HG03060 (cell line): ENCODE results near the gene CASP8AP2.
A peak's percentile ranks its signal among the peaks of the same experiment; 100 is the strongest.
"Not testable (repeated sequence)": the region's sequence is repeated elsewhere in the genome, so short reads cannot be mapped to it uniquely, and the experiment has no call there.

Experiments
- ATAC-seq: cut with Tn5 transposase; IDR thresholded peaks from one replicate; pipeline ENCODE4 v1.9.1; 2021; ENCODE audit warnings: low read depth, moderate number of reproducible peaks; ENCODE audit not compliant: unreplicated experiment

Gene CASP8AP2

DNA sequence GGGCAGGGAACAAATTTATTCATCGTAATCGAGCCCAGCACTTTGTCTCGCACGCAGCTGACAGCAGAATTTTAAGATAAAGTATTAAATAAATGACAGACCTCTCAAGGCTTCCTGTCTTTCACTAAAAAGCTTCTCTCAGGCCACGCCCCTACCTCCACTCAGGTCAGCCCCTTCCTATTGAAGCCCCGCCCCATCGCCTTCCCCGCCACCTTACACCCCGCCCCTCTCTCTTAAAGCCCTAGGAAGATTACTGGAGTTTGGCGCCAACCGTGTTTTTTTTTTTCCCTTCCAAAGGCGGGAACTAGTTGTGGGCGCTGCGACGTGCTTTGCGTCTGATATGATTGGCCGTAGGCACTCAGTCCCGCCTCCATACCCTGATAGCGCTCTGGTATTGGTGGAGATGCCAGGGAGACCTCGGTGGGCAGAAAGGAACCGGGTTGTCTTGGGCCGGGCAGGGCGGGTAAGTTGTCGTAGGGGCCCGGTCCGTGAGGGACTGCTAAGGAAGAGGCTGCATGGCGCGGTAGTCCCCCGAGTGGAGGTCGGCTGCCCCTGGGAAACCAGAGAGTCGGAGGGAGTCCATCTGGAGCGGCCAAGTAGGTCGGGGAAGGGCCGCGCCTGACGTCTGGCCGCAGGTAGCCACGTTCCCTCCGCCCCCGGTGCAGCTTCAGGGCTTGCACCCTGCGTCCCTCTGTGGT, at the start of gene CASP8AP2:
Gene CASP8AP2 (plus strand): TSS at position 409 of the 698 bp plus-strand sequence.
- ATAC-seq: peak; percentile 96

DNA sequence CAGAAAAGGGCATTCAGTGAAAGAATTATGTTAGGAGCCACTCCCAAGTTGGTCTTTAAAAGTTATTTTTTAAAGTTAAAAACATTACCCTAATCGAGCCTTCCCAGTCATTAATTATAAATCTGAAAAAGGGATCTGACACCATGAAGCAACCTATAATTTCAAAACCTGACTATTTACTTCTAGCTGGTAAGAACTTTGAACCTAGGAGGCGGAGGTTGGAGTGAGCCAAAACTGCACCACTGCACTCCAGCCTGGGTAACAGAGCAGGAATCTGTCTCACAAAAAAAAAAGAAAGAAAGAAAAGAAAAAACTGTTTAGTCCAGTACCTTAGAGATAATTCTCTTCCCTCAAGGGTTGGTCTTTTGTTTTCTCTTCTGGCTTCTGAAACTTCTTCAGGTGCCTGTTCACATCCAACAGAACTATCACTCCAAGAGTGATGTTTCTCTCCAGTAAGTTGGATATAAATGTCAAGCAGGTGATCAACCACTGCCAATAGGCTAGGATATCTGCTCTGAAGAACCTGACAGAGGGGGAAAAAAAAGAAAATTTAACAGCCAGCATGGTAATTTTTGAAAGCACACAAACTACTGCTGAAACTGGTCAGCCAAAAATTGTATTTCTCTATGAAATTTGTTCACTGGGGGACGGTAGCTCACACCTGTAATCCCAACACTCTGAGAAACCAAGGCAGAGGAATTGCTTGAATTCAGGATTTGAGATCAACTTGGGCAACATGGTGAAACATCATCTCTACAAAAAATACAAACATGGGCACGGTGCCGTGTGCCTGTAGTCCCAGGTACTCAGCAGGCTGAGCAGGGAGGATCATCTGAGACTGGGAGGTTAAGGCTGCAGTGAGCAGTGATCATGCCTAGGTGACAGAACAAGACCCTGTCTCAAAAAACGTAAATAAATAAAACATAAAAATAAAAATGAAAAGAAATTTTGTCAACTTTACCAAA, 48.3 kb upstream of the CASP8AP2 start:
- ATAC-seq: no peak

DNA sequence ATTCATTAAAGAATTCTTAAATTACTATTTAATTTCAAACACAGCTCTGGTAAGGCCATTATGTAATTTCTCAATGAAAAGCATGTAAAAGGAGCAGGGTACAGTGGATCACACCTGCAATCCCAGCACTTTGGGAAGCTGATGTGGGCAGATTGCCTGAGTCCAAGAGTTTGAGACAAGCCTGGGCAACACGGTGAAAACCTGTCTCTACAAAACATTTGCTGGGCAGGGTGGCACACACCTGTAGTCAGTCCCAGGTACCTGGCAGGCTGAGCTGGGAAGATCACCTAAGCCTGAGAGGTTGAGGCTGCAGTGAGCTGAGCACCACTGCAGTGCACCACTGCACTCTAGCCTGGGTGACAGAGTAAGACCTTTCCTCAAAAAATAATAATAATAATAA, 47.5 kb upstream of the CASP8AP2 start:
- no peak for ATAC-seq

DNA sequence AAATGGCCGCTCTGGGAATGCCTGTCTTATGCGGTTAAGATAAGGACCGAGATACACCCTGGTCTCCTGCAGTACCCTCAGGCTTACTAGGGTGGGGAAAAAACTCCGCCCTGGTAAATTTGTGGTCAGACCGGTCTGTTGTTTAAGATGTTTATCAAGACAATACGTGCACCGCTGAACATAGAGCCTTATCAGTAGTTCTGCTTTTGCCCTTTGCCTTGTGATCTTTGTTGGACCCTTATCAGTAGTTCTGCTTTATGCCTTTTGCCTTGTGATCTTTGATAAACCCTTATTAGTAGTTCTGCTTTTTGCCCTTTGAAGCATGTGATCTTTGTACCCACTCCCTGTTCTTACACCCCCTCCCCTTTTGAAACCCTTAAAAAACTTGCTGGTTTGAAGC, 46.4 kb upstream of the CASP8AP2 start:
- ATAC-seq: not testable (repeated sequence)

DNA sequence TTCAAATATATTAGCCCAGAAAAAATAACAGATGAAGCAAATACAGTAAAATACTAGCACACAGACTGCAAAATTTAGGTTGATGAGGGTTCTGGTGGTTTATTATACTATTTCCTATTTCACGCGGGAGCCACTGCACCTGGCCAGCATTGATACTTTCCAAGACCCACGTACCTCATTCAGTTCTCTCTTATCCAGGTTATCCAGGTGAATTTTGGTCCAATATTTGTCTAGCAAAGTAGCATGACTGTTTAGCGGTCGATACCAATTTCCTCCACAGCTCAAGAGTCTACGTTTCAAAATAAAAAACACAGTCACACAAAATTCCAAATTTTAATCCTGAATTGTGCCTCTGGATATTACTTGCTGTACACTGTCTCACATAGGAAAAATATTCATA, 44.8 kb upstream of the CASP8AP2 start:
- ATAC-seq: no peak

DNA sequence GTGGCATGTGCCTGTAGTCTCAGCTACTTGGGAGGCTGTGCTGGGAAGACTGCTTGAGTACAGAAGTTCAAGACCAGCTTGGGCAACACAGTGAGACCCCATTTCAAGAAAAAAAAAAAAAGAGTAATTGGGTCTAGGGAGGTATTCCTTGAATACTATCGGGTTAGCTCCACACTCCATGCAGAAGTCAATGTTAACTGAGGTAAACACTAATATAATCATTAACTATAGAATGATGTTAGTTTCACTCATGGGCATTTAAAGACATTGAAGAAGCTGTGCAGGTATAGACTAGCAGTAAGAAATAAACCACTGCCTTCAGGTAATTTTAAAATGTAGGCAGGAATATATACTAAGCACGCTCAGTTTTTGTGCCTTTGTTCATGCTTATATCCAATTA, 42.7 kb upstream of the CASP8AP2 start:
- no peak for ATAC-seq

DNA sequence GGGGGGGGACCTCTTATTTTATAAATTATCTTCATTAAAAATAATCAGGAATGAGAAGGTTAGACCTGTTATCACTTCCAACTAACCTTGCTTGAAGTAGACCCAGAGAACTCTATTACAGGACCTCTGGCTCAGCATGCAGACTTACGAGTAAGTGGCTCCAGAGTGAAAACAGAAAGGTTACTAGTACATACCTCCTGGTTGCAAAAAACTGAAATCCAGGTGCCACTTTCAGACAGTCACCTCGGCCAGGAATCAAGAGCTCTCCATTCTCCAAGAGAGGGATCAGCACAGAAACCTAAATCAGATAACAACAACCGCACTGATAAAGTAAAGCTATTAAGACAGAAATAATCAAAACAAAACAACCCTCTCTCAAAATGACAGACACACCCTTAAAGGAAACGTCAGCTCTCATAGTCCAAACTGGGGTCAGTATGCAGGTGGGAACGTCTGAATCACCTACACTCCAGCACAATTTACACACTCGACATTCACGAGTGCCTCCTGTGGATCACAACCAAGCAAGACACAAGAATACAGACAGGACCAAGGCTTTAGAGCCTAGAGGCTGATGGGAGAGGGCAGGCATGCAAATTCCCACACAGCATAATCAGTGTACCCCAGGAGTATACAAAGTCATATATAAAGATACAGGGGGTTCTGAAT, 41.9 kb upstream of the CASP8AP2 start:
- no peak for ATAC-seq

DNA sequence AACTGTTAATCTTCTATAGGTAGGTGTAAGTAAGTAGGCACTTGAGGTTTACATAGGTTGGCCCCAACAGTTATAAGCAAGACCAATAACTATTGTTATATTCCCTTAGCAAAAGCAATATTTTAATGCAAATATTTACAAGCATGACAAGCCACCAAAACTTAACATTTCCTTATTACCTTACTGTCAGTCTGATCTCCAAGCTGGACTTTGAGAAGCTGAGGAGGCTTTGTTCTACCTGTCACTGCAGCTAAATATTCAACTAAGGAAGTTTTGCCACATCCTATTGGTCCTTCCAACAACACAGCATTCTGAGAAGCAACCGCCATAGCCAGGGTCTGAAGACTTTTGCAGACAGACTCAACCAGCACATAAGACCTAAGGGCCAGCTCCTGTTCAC, 39.7 kb upstream of the CASP8AP2 start:
- ATAC-seq: no peak

DNA sequence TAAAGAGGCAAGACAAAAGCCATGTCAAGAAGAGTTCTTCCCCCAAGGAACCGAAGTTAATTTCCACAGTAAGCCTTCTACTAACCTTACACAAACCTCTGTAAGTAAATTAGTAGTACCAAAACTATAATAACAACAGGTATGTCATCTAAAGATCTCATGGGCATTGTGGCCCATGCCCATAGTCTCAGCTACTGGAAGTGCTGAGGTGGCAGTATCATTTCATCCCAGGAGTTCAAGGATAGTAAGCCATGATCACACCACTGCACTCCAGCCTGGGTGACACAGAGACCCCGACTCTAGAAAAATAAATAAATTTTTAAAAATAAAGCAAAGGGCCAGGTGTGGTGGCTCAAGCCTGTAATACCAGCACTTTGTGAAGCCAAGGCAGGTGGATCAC, 39.3 kb upstream of the CASP8AP2 start:
- no peak for ATAC-seq

DNA sequence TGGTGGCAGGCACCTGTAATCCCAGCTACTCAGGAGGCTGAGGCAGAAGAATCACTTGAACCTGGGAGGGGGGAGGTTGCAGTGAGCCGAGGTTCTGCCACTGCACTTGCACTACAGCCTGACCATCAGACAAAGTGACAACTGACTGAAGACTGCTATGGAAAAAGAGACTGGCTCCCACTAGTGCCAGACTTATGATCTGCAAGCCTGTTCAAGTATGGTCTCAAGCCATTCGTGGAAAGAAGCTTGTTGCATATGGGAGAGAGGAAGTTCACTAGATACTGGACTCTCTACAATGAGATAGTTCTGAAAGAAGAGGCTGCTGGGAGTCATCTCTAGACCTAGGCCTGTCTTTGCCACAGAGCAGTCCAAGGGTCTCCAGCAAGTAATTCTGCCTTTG, 36.8 kb upstream of the CASP8AP2 start:
- peak; percentile 46 for ATAC-seq

DNA sequence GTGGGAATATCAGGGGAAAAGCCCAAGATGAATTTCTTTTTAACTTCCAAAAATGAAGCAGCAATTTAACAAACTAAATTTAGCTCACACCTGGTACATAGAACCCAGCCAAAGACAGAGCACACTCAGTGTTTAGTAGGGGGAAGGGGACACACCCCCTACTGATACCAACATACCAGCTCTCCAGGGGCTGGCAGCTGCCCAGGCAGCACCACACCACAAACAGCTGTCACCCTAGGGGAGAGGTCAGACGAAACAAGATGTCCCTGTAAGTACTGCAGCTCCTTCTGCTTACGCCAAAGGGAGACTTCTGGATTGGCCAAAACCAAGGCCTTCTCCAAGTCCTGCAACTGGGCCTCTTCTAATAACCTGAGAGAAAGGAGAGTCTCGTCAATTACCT, 36.1 kb upstream of the CASP8AP2 start:
- no peak for ATAC-seq

DNA sequence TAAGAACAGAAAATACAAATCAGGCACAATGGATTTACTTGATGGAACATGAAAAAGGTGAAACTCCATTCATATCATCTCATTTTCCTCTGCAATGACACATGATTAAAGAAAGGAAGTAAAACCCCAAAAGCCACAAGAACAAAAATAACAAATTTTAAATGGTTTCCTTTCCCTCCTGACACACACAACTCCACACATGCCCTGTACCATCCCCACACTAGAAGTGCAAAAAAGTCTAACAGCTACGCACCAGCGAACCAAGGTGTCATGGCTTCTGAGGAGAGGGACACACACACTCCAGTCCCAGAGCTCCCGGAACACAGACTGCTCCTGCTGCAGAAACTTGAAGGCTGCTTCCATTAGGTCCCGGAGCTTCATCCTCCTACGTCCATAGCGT, 35.4 kb upstream of the CASP8AP2 start:
- ATAC-seq: no peak

DNA sequence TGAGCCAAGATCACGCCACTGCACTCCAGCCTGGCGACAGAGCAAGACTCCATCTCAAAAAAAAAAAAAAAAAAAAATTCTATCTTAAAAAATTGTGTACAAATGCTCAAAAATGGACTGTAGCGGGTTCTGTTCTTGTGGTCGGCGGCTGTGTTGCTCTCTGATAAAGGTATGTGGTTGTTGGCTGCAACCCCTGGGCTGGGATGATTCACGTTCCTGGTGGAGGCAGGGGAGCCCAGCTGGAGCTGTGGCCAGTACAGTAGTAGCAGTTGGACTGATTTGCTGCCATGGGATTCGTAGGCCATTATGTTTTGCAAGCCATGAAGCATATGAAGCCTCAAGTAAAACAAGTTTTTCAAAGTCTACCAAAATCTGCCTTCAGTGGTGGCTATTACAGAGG, 32.4 kb upstream of the CASP8AP2 start:
- ATAC-seq: no peak

DNA sequence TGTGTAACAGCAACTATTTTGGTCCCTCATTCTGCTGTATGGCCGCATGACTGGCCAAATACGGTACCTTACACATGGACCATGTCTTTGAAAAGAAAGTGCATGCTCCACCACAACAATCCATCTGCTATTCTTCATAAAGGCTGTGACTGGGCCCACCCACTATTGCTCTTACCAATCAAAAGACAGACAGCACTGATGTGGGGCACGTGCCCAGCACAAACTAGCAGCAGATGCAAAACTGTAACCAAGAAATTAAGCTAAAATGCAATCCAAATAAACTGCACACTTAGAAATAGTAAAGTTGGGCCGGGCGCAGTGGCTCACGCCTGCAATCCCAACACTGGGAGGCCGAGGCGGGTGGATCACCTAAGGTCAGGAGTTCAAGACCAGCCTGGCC, 30.6 kb upstream of the CASP8AP2 start:
- ATAC-seq: no peak

DNA sequence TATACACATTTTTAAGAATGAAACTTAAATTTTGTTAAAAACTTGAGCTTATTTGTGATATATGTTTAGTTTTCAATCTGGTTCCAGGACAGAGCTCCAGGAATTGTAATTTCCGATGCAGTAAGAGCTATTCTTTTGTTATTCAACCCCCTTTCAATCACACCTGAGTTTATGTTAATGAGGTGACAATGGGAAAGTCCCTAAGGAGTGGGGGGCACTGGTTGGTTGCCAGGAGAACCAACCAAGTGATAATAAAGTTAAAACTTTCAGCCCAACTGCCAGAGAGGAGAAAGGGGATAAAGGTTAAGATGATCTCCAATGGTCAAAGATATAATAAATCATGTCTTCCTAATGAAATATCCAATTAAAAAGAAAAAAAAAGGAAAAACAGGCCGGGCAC, 29.9 kb upstream of the CASP8AP2 start:
- ATAC-seq: no peak

DNA sequence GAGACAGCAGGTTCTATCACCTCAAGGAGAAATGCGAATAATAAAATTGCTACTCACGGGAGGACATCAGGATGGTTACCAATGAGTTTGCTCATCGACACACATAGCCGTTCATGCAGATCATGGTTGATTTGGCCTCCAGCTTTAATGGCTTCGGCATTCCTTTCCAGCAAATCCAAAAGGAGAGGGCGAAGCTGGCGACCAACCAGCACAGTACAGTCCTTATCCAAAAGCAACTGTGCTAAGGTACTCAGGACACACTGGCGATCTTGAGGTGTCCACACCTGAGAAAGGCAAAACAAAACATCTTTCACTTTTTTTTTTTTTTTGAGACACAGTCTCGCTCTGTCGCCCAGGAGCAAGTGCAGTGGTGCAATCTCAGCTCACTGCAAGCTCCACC, 26.4 kb upstream of the CASP8AP2 start:
- no peak for ATAC-seq

DNA sequence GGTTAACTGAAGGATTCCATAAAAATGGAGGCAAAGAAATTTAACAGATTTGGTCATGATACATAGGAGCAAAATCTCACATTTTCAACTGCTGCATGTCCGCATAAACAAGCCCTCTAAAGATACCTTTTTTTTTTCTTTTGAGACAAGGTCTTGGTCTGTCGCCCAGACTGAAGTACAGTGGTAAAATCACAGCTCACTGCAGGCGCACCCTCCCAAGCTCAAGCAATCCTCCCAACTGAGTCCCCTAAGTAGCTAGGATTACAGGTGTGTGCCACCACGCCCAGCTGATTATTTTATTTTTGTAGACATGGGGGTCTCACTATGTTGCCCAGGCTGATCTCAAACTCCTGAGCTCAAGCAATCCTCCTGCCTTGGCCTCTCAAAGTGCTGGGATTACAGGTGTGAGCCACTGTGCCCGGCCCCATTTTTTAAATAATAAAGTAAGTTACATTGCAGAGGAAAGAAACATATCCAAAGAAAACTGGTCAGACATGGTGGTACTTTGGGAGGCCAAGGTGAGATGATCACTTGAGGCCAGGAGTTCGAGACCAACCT, 23.8 kb upstream of the CASP8AP2 start:
- ATAC-seq: no peak

DNA sequence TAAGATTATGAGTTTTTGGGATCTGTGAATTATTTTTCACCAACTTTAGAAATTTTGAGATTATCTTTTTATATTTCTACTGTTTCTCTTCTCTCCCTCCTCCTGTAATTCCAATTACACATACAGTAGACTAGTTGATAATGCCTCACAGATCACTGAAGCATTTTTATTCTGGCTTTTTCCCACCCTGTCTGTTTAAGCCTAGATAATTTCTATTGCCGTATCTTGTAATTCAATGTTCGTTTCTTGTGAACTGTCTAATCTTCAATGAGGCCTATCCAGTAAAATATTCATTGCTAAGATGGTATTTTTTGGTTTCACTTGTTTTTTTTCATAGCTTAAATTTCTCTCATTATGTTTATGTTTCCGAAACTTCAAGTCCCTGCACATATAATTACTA, 22.1 kb upstream of the CASP8AP2 start:
- ATAC-seq: no peak

DNA sequence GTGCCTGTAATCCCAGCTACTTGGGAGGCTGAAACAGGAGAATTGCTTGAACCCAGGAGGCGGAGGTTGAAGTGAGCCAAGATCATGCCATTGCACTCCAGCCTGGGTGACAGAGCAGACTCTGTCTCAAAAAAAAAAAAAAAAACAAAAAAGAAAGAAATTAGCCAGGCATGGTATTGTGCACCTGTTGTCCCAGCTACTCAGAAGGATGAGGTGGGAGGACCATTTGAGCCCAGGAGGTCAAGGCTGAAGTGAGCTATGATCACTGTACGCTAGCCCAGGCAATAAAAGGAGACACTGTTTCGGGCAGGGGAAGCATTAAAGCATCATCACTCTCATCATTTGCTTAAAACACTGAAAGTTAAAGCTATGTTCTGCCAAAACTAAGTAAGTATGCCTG, 16.3 kb upstream of the CASP8AP2 start:
- not testable (repeated sequence) for ATAC-seq

DNA sequence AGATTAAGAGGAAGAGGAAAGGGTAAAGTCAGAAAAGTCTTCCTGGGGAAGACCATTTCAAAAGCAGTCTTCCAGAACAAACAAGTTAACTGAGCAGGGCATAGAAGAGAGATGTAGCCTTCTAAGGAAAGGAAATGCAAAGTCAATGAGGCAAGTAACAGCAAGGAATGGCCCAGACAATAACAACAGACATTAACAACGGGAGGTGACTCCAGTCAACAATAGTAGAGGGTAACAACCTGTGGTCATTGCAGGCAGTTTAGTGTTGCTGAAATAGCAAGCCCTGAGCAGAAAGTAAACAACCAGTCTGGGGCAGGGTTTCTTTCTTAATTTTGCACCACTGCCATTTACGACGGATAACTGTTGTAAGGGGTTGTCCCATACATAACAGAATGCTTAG, 12.2 kb upstream of the CASP8AP2 start:
- no peak for ATAC-seq

DNA sequence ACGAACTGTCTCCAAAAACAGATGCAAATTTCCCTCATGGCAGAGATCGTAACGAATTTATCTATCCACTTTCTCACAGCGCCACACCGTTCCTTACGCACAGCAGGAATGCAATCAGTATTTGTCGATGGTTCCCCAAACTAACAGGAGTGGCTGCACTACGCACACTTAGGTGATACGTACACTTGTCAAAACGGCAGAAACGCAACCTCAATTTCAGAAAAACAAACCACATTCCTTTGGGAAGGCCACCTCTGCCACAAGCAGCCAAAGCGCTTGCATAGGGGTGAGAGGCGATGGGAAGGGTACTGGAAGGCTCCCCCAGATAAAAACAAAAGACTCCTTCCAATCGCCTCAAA, 10.7 kb upstream of the CASP8AP2 start:
- ATAC-seq: peak; percentile 4
